Thymus (tissue), 11 donors: ENCODE measurements around the gene TMEM196. TPM values are rescaled to one million over a fixed set of nuclear protein-coding genes. Genes with fewer than 3 reads are reported as not detected.
"Not testable (repeated sequence)": the region's sequence is repeated elsewhere in the genome, so short reads cannot be mapped to it uniquely, and the experiment has no call there.

Source experiments
- DNase-seq, 9 donors: peaks; one replicate each; pipeline ENCODE4 v3.0.0-alpha.2; 2013; ENCODE audit warnings: low spot score in 9 of 9, low read depth in 6 of 9, missing footprints in 1 of 9
- H3K27ac ChIP-seq, 2 donors: one replicate each; pipeline ENCODE4 v1.5.1; 2013; ENCODE audit warnings: control low read depth in 1 of 2, low read depth in 1 of 2, low read length in 1 of 2, mild to moderate bottlenecking in 1 of 2, moderate library complexity in 1 of 2
- H3K27me3 ChIP-seq, 2 donors: one replicate each; pipeline ENCODE4 v1.5.1; 2013; ENCODE audit warnings: low read length in 1 of 2; ENCODE audit not compliant: control insufficient read depth in 2 of 2, insufficient read depth in 1 of 2
- H3K36me3 ChIP-seq, 2 donors: one replicate each; pipeline ENCODE4 v1.5.1; 2013; ENCODE audit warnings: low read length in 1 of 2, mild to moderate bottlenecking in 1 of 2, moderate library complexity in 1 of 2; ENCODE audit not compliant: control insufficient read depth in 2 of 2, insufficient read depth in 2 of 2
- H3K4me1 ChIP-seq, 2 donors: one replicate each; pipeline ENCODE4 v1.5.1; 2013; ENCODE audit warnings: low read length in 2 of 2; ENCODE audit not compliant: control insufficient read depth in 2 of 2, insufficient read depth in 2 of 2
- H3K4me3 ChIP-seq, 2 donors: one replicate each; pipeline ENCODE4 v1.5.1; 2013; ENCODE audit warnings: low read length in 2 of 2, control low read depth in 1 of 2, mild to moderate bottlenecking in 1 of 2
- H3K9me3 ChIP-seq, 2 donors: one replicate each; pipeline ENCODE4 v1.5.1; 2013; ENCODE audit warnings: low read length in 1 of 2, mild to moderate bottlenecking in 1 of 2; ENCODE audit not compliant: control insufficient read depth in 2 of 2, insufficient read depth in 1 of 2
- WGBS: extraction: QIAGEN DNeasy Blood & Tissue Kit; methylation state at CpG from one replicate; pipeline ENCODE4 v1.1.7; 2013; 5-methylcytosine and 5-hydroxymethylcytosine counted together
- polyA plus RNA-seq: library from polyadenylated mRNA; stranded (reverse); fragments of 200-250 nt; gene quantifications from one replicate; pipeline ENCODE4 v1.2.3, GENCODE V29; 2013
- total RNA-seq: library from RNA; stranded (reverse); fragments of 120-200 nt; gene quantifications from one replicate; pipeline ENCODE4 v1.2.4, GENCODE V29; 2013
- donor health status: healthy.

TMEM196 gene
- total and polyA plus RNA-seq, 2 donors, result 0.05 to 0.18 TPM

DNA sequence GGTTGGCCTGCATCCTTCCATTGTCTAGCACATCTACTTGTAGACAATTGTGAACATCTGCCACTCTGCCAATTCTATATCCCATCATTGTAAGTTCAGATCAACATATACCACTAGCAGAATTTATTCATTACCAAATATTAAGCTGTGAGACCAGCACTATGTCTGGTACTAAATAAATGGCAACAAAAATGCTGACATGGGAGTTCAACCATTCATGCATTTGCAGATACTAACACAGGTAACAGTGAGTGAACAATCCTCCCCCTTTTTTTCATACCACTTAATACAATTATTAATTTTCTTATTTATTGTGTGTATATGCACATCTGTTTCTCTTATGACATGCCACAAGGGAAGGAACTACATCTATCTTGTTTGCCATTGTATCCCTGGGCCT lies 76.5 kb downstream of the TMEM196 start:
- Histone ChIP-seq H3K27ac (no peak overlapping the region), H3K27me3 (no peaks in the 10 kb centered on the region), H3K9me3 (no peaks in the 10 kb centered on the region), H3K4me1 (no peaks in the 10 kb centered on the region), H3K36me3 (peaks cover 3 to 15% of the 10 kb centered on the region in 2 donors), H3K4me3 (no peak overlapping the region)
- no peak for DNase-seq

DNA sequence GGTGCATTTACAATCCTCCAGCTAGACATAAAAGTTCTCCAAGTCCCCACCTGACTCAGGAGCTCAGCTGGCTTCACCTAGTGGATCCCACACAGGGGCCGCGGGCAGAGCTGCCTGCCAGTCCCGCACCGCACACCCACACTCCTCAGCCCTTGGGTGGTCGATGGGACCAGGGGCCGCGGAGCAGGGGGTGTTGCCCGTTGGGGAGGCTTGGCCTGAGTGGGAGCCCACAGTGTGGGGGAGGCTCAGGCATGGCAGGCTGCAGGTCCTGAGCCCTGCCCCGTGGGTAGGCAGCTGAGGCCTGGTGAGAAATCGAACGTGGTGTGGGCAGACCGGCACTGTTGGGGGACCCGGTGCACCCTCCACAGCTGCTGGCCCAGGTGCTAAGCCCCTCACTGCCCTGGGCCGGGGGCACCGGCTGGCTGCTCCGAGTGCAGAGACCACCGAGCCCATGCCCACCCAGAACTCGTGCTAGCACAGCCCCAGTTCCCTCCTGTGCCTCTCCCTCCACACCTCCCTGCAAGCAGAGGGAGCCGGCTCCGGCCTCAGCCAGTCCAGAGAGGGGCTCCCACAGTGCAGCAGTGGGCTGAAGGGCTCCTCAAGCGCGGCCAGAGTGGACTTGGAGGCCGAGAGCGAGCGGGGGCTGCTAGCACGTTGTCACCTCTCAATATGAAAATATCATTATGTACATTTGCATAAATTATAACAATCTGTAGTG lies 81.1 kb downstream of the TMEM196 start:
- no peak for DNase-seq
- Histone ChIP-seq H3K4me1 (no peaks in the 10 kb centered on the region), H3K27ac (no peak overlapping the region), H3K9me3 (peaks cover 0 to 5% of the 10 kb centered on the region in 2 donors), H3K27me3 (no peaks in the 10 kb centered on the region), H3K4me3 (no peak overlapping the region), H3K36me3 (peaks cover 0 to 3% of the 10 kb centered on the region in 2 donors)
- 98% methylated on average over 26 of the region's 26 CpGs for WGBS

DNA sequence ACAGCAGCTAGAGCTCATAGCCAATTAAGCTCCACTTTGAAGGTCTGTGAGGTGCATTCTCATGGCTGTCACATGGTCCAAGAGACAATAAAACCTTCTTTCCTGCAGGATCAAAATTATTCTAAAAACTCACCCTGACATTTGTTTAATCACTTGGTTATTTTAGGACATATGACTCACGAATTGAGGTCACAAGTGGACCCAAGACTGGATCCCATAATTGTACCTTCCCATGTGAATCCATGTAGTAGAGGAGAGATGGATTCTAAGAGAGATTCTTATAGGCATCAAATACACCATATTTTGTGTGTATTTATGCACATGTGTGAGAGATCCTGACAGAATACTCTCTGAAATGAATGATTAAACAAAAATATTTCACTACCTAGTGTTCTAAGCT lies 82.7 kb downstream of the TMEM196 start:
- WGBS, result 94% methylated on average over 1 of the region's 1 CpG
- no peaks in the 10 kb centered on the region for H3K27me3 ChIP-seq
- peaks cover 0 to 2% of the 10 kb centered on the region in 2 donors for H3K36me3 ChIP-seq
- no peak overlapping the region for H3K4me3 ChIP-seq
- peaks cover 0 to 5% of the 10 kb centered on the region in 2 donors for H3K9me3 ChIP-seq
- no peaks in the 10 kb centered on the region for H3K4me1 ChIP-seq
- DNase-seq, result no peak
- no peak overlapping the region for H3K27ac ChIP-seq

DNA sequence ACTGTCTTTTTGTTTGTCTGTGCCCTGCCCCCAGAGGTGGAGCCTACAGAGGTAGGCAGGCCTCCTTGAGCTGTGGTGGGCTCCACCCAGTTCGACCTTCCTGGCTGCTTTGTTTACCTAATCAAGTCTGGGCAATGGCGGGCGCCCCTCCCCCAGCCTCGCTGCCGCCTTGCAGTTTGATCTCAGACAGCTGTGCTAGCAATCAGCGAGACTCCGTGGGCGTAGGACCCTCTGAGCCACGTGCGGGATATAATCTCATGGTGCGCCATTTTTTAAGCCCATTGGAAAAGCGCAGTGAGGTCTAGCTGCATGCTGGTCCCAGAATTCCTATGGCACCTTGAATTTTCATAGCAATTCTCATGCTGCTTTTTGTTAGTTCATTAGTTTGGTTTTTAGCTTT lies 84.3 kb downstream of the TMEM196 start:
- not testable (repeated sequence) for H3K27ac ChIP-seq, H3K9me3 ChIP-seq, DNase-seq, H3K27me3 ChIP-seq, H3K4me1 ChIP-seq, H3K4me3 ChIP-seq, H3K36me3 ChIP-seq
- 94% methylated on average over 12 of the region's 12 CpGs for WGBS

DNA sequence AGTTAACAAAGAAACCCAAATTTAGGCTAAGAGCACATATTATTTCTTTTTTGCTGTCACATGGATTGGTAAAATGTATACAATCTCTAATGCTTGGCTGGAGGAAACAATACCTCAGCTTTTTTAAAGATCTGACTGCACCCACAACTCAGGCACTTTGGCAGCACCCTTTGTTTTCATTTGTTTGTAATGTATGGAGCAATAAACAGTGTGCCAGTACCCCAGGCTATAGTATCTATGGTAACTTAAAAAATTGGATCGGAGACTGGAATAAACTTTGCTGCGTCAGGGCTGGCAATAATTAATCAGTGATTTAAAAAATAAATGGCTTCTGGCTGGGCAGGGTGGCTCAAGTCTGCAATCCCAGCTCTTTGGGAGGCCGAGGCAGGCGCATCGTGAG lies 91.8 kb downstream of the TMEM196 start:
- no peaks in the 10 kb centered on the region for H3K36me3 ChIP-seq
- no peak overlapping the region for H3K4me3 ChIP-seq
- WGBS, result 96% methylated on average over 5 of the region's 5 CpGs
- DNase-seq, result no peak
- H3K4me1 ChIP-seq, result peaks cover 0 to 3% of the 10 kb centered on the region in 2 donors
- no peaks in the 10 kb centered on the region for H3K27me3 ChIP-seq
- H3K9me3 ChIP-seq, result no peaks in the 10 kb centered on the region
- no peak overlapping the region for H3K27ac ChIP-seq

DNA sequence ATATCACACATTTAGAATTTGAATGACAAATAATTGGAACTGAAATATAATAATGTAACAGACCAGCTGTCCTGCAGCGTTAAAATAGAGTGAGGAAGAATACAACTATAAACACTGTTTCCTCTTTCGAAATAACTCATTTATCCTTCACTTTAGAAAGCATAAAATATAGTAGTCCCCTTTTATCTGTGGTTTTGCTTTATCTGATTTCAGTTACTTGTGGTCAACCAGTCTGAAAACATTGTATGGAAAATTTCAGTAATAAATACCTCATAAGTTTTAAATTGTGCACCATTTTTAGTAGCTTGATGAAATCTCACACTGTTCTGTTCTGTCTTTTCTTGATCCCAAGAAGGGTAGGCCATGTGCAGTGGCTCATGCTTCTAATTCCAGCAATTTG lies 96.2 kb downstream of the TMEM196 start:
- WGBS, result 5% methylated on average over 2 of the region's 2 CpGs
- DNase-seq, result no peak
- H3K4me3 ChIP-seq, result no peak overlapping the region

GRCh38 chr7:19675816-19676215 lies 97.6 kb downstream of the TMEM196 start:
- no peak for DNase-seq

More for the DNA sequence above, 96.2 kb downstream of the TMEM196 start:
- H3K4me1 ChIP-seq, result peaks cover 0 to 3% of the 10 kb centered on the region in 2 donors
- no peaks in the 10 kb centered on the region for H3K36me3 ChIP-seq
- no peaks in the 10 kb centered on the region for H3K27me3 ChIP-seq
- no peak overlapping the region for H3K27ac ChIP-seq
- H3K9me3 ChIP-seq, result no peaks in the 10 kb centered on the region

DNA sequence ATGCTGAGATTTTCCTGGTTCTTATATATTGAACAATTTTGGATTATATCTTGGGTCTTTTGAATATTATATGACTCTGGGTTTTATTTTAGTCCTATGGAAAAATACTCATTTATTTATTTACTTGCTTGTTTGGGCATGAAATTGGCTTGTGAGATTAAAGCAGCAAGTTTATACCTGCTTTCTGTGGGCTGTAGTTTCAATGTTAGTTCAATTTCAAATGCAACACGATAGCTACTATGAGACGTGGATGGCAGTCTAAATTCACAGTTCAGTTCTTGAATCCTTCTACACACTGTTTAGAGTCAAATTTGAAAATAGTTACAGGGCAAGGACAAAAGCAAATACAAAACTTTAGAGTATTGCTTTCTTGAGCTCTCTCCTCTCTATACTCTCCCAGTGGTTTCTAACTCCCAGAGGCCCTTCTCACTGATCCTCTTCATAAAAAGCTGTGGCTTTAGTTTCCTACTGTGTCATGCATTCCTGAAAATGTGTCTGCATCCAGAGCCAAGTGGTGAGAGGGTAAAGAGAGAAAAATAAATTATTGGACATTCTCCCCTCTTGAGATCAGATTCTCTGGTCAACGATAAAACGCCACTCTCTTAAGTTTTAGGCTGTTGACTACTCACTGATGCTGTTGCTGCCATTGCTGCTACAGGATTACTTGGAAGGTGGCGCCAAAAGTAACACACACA lies 99.0 kb downstream of the TMEM196 start:
- H3K27me3 ChIP-seq, result no peaks in the 10 kb centered on the region
- no peak overlapping the region for H3K27ac ChIP-seq
- H3K4me1 ChIP-seq, result peaks cover 0 to 3% of the 10 kb centered on the region in 2 donors
- no peaks in the 10 kb centered on the region for H3K9me3 ChIP-seq
- H3K36me3 ChIP-seq, result no peaks in the 10 kb centered on the region
- WGBS, result 94% methylated on average over 5 of the region's 5 CpGs
- no peak overlapping the region for H3K4me3 ChIP-seq
- DNase-seq, result no peak

More at GRCh38 chr7:19675816-19676215, 97.6 kb downstream of the TMEM196 start:
- Histone ChIP-seq H3K27ac (no peak overlapping the region), H3K4me3 (no peak overlapping the region), H3K27me3 (no peaks in the 10 kb centered on the region), H3K36me3 (no peaks in the 10 kb centered on the region), H3K4me1 (peaks cover 0 to 3% of the 10 kb centered on the region in 2 donors), H3K9me3 (no peaks in the 10 kb centered on the region)
- WGBS, result 94% methylated on average over 1 of the region's 1 CpG

- H3K4me3 ChIP-seq, result no peak overlapping the region
- H3K27me3 ChIP-seq, result no peaks in the 10 kb centered on the region
- WGBS, result 98% methylated on average over 1 of the region's 1 CpG
- no peaks in the 10 kb centered on the region for H3K36me3 ChIP-seq
- no peaks in the 10 kb centered on the region for H3K4me1 ChIP-seq
- no peak for DNase-seq
- H3K27ac ChIP-seq, result no peak overlapping the region
- no peaks in the 10 kb centered on the region for H3K9me3 ChIP-seq
Measured at GRCh38 chr7:19670806-19671205, 102.6 kb downstream of the TMEM196 start.
